ENCODE results near the gene PIP5K1C. TPM values are rescaled to one million over a fixed set of nuclear protein-coding genes. Genes with fewer than 3 reads are reported as not detected.

The PIP5K1C gene
- total RNA-seq, 1 donor from 2014 or later, result 8.6 TPM

DNA sequence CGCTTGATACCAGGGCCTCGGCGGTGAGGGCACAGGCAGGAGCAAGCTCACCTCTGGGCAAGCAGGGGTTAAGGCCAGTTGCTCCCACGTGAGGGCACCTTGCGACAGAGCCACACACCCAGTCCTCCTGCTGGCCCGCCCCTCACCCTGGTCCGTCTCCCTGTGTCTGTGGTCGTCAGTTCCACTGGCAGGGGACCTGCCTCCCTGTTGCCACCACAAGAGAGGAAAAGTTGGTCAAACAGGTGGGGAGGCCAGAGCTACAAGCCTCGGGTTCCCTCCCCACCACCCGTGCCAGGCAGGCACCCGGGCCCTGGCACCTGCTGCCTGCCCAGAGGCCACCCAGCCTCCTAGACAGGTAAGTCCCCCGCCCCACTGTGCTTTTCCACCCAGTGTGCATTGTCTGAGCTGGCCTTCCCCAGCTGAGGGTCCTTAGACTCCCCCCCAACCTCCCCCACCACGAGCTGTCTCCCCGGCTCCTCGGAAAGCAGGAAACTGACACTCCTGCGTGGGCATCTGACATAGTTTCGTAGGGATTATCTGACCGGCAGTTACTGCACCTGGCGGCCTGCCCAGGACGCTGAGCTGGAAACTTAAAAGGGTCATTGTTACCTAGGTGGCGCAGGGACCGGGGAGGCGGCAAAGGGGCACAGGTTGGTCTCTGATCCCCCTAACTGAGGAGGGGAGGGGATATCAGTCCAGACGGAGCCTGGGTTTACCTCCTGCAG is 8.1 kb upstream of the PIP5K1C start, which contains the start of gene TJP3:
Gene TJP3, plus strand, starts transcription at position 178 of the 725 bp plus-strand sequence. CDS start 20,049 bp downstream, outside the sequence.
- Histone ChIP-seq H3K9me3 (ENCODE audit: low read depth) (no peaks in the 10 kb centered on the region), H3K36me3 (no peaks in the 10 kb centered on the region), H3K4me2 (peak within 1 kb of the TSS; percentile 6), H3F3A (ENCODE audit: low read depth) (peaks cover 2% of the 10 kb centered on the region), H3K27me3 (no peaks in the 10 kb centered on the region), H3K9ac (no peak within 1 kb of the TSS), H3K27ac (no peak within 1 kb of the TSS), H2AFZ (replicated peaks) (no peak within 1 kb of the TSS), H4K20me1 (ENCODE audit: low read depth) (no peaks in the 10 kb centered on the region), H3K4me3 (no peak within 1 kb of the TSS), H3K79me2 (ENCODE audit: low read depth) (no peaks in the 10 kb centered on the region), H3K4me1 (peaks cover 9% of the 10 kb centered on the region)
- no peak for DNase-seq (ENCODE audit: low spot score)
- Mint-ChIP-seq H3K9me3 (no peaks in the 10 kb centered on the region), H3K27ac (no peak within 1 kb of the TSS), H3K27me3 (ENCODE audit: insufficient read depth, low read depth) (peaks cover 5% of the 10 kb centered on the region), H3K4me3 (peak within 1 kb of the TSS; percentile 13), H3K36me3 (no peaks in the 10 kb centered on the region), H3K4me1 (peaks cover 5% of the 10 kb centered on the region)
- TF ChIP-seq EZH2phosphoT487 (IDR thresholded peaks at IDR 0.05) (no peak), EZH2 (IDR thresholded peaks at IDR 0.05) (no peak)
- TF ChIP-seq, protein P1, sequence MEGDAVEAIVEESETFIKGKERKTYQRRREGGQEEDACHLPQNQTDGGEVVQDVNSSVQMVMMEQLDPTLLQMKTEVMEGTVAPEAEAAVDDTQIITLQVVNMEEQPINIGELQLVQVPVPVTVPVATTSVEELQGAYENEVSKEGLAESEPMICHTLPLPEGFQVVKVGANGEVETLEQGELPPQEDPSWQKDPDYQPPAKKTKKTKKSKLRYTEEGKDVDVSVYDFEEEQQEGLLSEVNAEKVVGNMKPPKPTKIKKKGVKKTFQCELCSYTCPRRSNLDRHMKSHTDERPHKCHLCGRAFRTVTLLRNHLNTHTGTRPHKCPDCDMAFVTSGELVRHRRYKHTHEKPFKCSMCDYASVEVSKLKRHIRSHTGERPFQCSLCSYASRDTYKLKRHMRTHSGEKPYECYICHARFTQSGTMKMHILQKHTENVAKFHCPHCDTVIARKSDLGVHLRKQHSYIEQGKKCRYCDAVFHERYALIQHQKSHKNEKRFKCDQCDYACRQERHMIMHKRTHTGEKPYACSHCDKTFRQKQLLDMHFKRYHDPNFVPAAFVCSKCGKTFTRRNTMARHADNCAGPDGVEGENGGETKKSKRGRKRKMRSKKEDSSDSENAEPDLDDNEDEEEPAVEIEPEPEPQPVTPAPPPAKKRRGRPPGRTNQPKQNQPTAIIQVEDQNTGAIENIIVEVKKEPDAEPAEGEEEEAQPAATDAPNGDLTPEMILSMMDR (IDR thresholded peaks at IDR 0.05), result no peak

GRCh38 chr19:3707868-3708206 is 7.6 kb upstream of the PIP5K1C start:
- Mint-ChIP-seq H3K36me3 (no peaks in the 10 kb centered on the region), H3K4me1 (no peaks in the 10 kb centered on the region), H3K9me3 (no peaks in the 10 kb centered on the region), H3K27me3 (ENCODE audit: insufficient read depth, low read depth) (peaks cover 5% of the 10 kb centered on the region), H3K4me3 (no peak overlapping the region), H3K27ac (no peak overlapping the region)
- no peak overlapping the region for H3K4me3 ChIP-seq
- H4K20me1 ChIP-seq (ENCODE audit: low read depth), result no peaks in the 10 kb centered on the region
- TF ChIP-seq EZH2phosphoT487 (IDR thresholded peaks at IDR 0.05), result no peak
- TF ChIP-seq, protein P1 (IDR thresholded peaks at IDR 0.05), result no peak
- TF ChIP-seq EZH2 (IDR thresholded peaks at IDR 0.05), result no peak
- H3K4me1 ChIP-seq, result peaks cover 9% of the 10 kb centered on the region
- no peak overlapping the region for H3K9ac ChIP-seq
- H3K27me3 ChIP-seq, result no peaks in the 10 kb centered on the region
- no peaks in the 10 kb centered on the region for H3K79me2 ChIP-seq (ENCODE audit: low read depth)
- H3K36me3 ChIP-seq, result no peaks in the 10 kb centered on the region
- no peak overlapping the region for H3K27ac ChIP-seq
- no peaks in the 10 kb centered on the region for H3K9me3 ChIP-seq (ENCODE audit: low read depth)
- no peak overlapping the region for H3K4me2 ChIP-seq
- H2AFZ ChIP-seq (replicated peaks), result no peak overlapping the region
- no peaks in the 10 kb centered on the region for H3F3A ChIP-seq (ENCODE audit: low read depth)
- no peak for DNase-seq (ENCODE audit: low spot score)

- Mint-ChIP-seq H3K9me3 (no peaks in the 10 kb centered on the region), H3K36me3 (no peaks in the 10 kb centered on the region), H3K4me1 (peaks cover 15% of the 10 kb centered on the region), H3K4me3 (peak overlapping the region; percentile 83), H3K27ac (no peak overlapping the region), H3K27me3 (ENCODE audit: insufficient read depth, low read depth) (peaks cover 2% of the 10 kb centered on the region)
- H3K4me1 ChIP-seq, result peaks cover 9% of the 10 kb centered on the region
- no peak overlapping the region for H2AFZ ChIP-seq (replicated peaks)
- peaks cover 8% of the 10 kb centered on the region for H3F3A ChIP-seq (ENCODE audit: low read depth)
- H3K4me3 ChIP-seq, result no peak overlapping the region
- H4K20me1 ChIP-seq (ENCODE audit: low read depth), result peaks cover 35% of the 10 kb centered on the region
- H3K4me2 ChIP-seq, result no peak overlapping the region
- no peak overlapping the region for H3K9ac ChIP-seq
- no peak overlapping the region for H3K27ac ChIP-seq
- no peaks in the 10 kb centered on the region for H3K27me3 ChIP-seq
- DNase-seq (ENCODE audit: low spot score), result no peak
- TF ChIP-seq, protein P1 (IDR thresholded peaks at IDR 0.05), result no peak
- TF ChIP-seq EZH2phosphoT487 (IDR thresholded peaks at IDR 0.05) (no peak), EZH2 (IDR thresholded peaks at IDR 0.05) (no peak)
- peaks cover 36% of the 10 kb centered on the region for H3K79me2 ChIP-seq (ENCODE audit: low read depth)
- H3K36me3 ChIP-seq, result no peaks in the 10 kb centered on the region
- no peaks in the 10 kb centered on the region for H3K9me3 ChIP-seq (ENCODE audit: low read depth)
These were observed 932 bp upstream of the PIP5K1C start for GRCh38 chr19:3701200-3701599.
